GOT3 (cell line): Measurements from ENCODE around the gene INPPL1.

Source experiments
- DNase-seq: peaks from one replicate; lab custom pipeline; 2025; ENCODE audit warnings: mixed read lengths; lab: John Stamatoyannopoulos, UW

INPPL1 gene

DNA sequence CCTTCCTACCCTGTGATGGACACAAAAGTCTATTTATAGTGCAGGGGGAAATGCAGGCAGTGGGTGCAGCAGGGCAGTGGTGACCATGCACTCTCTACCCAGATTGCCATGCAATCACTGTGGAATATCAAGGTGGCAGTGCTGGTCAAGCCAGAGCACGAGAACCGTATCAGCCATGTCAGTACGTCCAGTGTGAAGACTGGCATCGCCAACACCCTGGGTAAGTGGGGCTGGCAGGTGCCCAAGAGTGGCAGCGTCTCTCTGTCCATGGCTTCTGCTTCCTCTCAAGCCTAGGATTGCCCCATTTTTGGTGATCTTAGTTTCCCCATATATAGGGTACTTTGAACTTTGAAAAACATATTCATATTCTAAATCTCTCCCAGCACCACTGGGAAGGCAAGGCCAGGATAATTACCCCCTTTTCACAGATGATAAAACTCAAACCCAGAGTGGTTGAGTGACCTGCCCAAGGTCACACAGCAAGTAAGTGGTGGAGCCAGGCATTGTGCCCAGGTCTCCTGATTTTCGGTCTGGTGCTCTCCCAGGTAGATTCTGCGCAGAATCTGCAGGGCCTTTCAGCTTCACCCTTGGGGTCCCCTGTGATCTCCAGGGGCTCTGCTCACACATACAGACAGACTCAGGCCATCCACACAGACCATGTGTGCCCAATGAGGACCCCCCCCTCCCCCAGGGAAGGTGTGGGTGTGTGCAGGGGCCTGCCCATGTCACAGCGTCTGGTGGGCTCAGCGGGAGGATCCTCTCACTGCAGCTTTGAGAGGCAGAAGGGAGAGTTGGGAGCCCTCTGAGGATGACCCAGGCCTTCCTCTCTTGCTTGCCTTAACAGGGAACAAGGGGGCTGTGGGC lies 7.1 kb downstream of the INPPL1 start:
- DNase-seq, result no peak

DNA sequence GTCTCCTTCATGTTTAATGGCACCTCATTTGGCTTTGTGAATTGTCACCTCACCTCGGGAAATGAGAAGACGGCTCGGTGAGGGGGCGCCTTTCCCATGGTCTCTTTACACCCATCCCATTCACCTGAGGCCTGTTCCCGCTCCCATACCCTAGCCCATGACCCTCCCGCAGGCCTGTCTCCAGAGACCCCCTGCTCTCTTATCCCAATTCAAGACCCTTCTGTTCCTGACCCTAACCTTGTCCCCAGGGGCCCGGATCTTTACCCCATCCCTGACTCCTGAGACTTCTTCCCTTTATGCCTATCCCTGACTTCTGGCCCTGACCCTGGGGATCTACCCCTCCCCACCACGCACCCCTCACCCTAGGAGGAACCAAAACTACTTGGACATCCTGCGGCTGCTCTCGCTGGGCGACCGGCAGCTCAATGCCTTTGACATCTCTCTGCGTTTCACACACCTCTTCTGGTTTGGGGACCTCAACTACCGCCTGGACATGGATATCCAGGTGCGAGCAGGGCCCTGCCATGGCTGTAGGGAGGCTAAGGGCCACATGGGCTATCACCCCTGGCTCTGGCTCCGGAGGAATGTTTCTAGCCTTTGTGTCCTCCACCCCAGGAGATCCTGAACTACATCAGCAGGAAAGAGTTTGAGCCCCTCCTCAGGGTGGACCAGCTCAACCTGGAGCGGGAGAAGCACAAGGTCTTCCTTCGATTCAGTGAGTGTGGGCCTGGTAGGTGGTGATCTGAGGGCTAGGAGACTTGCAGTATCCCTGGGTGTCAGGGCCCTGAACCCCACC lies 7.9 kb downstream of the INPPL1 start:
- no peak for DNase-seq

DNA sequence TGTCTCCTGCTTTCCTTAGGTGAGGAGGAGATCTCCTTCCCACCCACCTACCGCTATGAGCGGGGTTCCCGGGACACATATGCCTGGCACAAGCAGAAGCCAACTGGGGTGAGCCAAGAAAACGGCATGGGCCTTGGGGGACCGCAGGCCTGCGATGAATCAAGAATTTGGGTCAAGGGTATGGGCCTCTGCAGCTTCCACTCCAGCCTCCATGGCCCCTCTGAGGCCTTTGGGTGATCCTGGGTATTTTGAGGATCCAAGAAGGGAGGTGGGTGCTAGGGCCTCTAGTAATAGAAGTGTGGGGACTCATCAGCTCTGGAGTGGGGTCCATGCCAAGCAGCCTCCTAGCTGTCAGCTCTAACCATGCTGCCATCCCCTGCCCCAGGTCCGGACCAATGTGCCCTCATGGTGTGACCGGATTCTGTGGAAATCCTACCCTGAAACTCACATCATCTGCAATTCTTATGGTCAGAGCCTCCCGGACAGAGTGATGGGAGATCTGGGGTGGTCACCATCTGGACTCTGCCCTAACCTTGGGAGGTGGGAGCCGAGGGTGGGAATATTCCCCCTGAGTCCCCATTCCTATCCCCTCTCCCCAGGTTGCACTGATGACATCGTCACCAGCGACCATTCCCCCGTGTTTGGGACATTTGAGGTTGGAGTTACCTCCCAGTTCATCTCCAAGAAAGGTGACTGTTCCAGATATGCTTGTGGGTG lies 8.6 kb downstream of the INPPL1 start:
- no peak for DNase-seq

DNA sequence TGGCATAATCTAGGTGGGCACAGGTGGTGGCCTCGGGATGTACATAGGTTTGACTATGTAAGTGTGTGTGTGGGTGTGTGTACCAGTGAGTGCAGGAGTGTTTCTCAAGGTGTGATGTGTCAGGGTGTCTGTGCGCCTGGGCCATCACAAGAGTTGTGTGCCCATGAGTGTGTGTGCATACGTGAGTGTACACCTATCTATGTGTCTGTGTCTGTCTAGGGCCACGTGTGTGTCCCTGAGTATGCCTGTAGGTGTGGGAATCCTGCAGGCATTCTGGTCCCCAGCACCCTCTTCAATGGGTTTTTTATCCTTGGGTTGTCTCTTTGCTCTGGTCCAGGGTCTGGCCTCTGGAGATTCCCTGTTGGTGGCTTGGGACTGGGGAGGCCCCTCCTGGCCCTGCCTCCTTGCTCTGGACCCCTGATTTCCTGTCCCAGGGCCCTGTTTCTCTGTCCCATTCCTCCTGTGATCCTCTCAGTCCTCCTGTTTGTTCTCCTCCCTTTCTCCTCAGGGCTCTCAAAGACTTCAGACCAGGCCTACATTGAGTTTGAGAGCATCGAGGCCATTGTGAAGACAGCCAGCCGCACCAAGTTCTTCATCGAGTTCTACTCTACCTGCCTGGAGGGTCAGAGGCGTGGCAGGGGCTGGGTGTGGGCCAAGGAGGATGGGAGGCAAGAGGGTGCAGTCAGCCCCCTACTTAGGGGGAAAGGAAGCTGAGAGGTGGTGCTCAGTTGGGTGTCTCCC lies 9.4 kb downstream of the INPPL1 start:
- DNase-seq, result no peak

DNA sequence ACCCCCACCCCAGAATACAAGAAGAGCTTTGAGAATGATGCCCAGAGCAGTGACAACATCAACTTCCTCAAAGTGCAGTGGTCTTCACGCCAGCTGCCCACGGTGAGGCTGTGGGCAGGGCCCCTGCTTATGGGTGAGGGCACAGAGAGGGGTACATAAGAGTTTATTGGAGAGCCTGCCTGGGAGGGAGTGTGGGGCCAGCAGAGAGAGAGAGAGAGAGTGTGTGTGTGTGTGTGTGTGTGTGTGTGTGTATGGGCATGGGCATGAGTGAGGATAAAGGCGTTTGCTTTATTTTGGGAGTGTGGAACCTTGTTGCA lies 9.9 kb downstream of the INPPL1 start:
- no peak for DNase-seq

DNA sequence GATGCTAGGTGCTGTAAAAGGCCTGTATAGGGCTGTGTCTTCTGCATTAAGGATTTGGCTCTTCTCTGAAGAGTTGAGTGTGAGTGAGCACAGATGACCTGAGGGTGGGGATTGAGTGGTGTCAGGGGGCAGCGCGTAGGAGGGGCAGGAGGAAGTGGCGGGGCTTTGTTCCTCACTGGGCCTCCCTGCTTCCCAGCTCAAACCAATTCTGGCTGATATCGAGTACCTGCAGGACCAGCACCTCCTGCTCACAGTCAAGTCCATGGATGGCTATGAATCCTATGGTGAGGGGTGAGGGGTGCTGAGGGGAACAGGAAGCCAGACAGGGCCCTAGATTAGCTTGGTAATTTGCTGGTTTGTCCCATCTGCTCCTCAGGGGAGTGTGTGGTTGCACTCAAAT lies 10.4 kb downstream of the INPPL1 start:
- no peak for DNase-seq

DNA sequence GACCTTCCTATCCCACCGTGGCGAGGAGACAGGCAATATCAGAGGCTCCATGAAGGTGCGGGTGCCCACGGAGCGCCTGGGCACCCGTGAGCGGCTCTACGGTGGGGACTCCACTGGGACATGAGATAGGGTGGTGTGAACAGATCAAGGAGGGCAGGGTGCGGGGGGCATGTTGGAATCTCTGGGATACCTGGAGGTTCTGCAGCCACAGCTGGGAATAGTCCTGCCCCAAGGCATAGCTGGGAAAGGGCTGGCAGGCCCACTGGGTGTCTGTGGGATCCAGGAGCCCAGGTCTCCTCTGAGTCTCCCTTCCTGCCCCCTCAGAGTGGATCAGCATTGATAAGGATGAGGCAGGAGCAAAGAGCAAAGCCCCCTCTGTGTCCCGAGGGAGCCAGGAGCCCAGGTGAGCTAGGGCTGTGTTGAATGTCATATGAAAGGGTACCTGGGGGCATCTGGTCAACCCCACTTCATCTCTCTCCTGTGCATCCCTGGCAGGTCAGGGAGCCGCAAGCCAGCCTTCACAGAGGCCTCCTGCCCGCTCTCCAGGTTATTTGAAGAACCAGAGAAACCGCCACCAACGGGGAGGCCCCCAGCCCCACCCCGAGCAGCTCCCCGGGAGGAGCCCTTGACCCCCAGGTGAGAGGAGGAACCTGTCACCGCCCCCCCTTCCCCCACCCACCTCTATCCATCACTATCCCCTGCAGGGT lies 10.9 kb downstream of the INPPL1 start:
- DNase-seq, result no peak

DNA sequence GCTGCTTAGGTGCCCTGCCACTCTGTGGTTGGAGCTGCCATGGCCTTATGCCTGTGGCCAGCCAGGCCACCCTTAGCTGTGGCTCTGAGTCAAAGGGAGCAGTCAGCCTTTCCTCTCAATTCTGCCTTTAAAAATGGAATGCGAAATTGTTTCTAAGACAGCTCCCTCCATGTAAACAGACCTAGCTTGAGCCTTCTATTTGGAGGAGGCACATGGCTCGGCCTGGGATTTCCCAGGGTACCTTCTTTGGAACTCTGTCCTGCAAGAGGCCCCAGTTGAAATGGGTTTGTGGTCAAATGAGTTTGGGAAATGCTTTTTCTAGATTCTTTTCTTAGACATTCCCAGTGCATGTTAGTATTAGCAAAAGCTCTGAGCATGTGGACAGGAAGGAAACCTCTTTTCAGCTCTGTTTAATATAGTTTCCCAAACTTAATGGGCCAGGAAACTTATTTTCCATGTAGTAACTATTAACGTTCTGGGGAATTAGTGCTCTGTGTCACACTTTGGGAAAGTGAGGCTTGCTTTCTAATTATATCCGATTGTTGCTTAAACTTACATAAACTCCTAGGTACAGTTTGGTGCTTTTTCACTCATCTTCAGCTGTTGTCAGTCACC lies 11.6 kb downstream of the INPPL1 start:
- DNase-seq, result no peak

DNA sequence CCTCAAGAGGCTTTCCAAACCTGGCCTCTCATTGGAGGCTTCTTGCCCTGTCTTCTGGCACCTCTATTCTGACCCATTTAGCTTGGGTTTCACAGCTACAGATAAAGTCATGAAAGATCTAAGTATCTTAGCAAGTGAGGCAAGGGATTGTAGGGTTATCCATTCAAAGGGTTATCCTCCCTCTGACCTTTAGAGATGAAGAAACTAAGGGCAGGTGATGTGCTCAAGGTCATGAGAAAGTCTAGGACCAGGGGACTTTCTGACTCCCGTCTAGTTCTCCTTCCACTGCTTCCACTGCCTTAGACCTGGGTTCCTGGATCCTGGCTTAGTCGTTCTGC lies 12.2 kb downstream of the INPPL1 start:
- DNase-seq, result no peak

DNA sequence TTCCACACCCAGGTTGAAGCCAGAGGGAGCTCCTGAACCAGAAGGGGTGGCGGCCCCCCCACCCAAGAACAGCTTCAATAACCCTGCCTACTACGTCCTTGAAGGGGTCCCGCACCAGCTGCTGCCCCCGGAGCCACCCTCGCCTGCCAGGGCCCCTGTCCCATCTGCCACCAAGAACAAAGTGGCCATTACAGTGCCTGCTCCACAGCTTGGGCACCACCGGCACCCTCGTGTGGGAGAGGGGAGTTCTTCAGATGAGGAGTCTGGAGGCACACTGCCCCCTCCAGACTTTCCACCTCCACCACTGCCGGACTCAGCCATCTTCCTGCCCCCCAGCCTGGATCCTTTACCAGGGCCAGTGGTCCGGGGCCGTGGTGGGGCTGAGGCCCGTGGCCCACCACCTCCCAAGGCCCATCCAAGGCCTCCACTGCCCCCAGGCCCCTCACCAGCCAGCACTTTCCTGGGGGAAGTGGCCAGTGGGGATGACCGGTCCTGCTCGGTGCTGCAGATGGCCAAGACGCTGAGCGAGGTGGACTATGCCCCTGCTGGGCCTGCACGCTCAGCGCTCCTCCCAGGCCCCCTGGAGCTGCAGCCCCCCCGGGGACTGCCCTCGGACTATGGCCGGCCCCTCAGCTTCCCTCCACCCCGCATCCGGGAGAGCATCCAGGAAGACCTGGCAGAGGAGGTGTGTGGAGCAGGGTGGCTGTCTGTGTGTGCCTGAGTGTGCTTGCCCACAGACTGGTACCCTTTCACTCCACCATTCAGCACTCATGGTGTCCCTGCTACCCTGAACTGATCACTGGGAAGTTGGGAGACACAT lies 12.8 kb downstream of the INPPL1 start:
- no peak for DNase-seq

DNA sequence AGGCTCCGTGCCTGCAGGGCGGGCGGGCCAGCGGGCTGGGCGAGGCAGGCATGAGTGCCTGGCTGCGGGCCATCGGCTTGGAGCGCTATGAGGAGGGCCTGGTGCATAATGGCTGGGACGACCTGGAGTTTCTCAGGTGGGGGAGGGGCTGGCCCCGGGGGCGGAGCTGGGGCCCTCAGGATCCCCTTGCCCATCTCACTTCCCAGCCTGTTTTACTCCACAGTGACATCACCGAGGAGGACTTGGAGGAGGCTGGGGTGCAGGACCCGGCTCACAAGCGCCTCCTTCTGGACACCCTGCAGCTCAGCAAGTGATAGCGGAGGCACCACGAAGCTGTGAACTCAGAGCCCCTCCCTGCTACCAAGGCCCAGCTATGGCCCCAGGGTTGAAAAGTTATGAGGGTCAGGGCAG lies 13.5 kb downstream of the INPPL1 start:
- DNase-seq, result no peak

DNA sequence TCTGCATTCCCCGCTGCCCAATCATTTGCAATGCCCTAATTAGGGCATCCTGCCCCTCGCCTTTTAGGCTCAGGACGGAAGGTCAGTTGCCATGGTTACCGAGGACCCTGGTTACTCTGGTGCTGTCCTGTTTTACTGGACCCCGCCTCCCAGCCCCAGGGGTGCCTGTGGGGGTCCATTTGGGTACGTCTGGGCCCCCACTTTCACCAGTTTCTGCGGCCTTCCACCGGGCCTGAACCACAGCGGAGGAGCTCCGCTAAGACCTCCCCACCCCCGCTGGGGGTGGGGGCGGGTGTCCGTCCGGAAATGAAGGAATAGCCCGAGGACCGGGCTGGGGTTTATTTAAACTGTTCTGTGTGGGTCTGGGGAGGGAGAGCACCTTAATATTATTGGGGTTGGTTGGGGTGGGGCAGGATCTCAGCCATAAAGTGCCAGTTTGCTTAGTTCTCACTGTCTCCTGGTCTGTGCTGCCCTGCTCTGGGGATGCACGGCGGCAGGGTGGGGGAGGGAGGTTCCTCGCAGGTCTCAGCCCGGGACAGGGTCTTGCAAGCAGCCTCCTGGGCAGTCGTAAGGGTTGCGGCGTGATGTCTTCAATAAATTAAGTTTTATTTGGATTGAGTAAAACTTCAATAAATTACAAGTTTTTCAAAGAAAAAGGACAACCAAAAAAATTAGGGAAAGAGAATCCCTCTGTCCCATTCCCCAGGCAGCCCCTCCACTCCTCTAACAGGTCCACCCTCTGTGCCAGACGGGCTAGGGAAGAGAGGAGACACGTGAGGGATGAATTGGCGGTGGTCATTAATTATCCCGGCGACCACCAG lies 14.1 kb downstream of the INPPL1 start:
- DNase-seq, result no peak

DNA sequence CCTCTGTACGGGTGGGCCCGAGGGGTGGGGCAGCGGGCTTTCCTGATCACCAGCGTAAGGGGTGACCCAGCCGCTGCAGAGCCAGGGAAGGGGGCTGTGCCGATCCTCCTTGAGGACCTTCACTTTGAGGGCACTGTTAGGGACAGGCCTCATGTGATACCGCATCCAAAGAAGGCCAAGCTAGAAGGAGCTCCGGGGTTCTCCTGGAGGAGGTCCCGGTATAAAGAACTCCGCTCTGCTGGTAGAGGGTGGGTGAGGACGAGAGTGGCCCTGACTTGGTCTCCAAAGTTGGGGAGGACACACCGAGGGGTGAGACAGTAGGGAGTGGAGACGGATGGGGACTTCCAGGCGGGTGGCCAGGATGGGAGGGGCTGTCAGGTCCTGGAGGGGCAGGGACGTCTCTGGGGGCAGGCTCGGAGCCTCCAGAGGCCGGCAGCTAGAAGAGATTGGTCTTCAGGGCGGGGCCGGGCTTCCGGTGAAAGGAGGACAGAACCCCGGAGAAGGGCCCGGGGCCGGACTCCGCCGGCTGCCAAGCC lies 14.8 kb downstream of the INPPL1 start:
- no peak for DNase-seq

DNA sequence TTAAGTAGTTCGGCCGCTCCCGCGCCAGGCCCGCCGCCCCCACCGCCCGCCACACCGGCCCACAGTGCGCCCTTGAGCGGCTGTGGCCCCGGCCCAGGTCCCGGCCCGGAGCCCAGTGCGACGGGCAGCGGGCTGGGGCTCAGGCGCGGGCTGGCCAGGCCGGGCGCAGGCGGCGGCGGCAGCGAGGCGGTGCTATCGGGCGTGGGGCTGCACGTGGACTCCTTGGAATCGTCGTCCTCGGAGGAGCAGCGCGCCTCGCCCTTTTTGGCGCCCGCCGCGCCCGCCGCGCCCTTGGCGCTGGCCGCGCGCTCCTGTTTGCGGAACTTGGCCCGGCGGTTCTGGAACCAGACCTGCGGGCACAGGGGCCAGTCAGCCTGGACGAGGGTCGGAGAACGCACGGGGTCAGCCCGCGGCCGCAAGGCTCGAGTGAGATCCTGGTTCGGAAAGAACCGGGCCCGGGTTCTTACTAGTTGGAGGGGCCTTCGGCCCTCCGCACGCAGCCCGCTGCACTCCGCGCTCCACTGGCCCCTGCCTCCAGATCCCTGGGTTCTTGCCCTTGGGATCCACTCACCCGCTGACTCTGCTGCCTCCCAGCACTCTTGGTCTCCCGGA lies 15.4 kb downstream of the INPPL1 start:
- no peak for DNase-seq

DNA sequence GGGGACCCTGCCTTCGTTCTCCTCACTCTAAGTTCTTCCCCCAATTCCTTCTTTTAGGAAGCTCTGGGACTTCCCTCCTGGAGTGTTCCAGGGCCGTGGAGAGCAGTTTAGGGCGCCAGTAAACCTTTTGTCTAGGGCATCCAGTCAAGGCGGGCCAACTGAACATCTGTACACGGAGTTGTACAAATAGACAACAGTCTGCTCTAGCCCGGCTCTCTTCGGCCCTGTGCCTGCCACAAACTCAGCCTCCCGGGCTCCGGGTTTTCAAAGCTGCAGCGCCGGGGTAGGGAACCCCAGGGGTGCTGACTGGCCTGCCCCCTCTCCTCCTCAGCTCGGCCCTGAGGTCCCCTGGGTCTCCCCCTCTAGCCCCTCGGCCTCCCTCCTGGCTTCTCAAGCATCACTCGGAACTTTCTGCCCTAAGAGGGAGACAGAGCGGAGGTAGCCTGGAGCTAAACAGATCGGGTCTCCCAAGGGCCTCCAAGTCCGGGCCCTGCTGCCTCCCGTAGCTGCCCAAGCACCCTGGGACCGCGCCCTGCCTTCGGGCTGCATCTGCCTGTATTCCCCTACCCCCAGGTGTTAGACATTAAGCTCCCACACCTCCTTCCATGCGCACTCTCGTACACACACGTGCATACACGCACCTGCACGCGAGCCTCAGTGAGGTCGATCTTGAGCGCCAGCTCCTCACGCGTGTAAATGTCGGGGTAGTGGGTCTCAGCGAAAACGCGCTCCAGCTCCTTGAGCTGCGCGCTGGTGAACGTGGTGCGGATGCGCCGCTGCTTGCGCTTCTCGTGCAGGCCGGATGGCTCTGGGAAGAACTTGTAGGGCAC lies 16.1 kb downstream of the INPPL1 start:
- no peak for DNase-seq

DNA sequence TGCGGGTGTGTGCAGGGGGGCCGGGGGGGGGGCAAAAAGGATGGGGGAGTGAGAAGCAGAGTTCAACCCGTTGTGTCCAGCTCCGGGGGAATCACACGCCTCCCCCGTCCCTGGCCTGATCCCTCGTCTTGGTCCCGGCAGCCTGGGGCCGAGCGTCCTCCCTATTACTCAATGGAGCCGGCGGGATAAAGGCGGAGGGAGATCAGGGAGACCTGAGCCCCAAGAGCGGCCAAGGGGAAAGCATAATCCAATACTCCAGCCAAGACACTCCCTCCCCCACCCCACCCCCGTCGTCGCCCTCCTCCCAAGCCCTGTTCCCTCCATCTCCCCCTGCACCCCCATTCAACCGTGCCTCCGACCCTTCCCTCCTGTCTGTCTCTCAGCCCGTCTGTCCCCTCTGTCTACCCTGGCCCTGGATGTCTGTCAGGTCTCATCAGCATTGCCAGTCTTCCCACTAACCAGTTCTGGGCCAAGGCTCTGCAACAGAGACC lies 16.8 kb downstream of the INPPL1 start:
- no peak for DNase-seq

DNA sequence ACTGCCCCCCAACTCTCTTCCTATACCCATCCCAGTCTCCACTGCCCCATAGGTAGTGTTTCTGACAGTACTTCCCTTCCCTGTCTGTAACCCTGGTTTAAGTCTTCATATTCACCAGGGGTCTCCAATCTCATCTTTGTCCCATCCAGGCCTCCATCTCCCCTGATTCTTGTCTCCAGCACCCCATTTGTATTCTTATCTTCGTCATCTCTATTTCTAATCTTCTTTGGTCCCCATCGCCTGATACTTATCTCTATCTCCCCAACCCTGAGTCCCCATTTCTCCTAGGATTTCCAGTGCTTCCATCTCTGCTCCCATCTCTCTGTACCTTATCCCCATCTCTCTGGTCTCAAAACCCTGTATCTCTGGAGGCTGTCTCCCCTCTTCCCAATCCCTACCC lies 17.6 kb downstream of the INPPL1 start:
- DNase-seq, result no peak
